Activated T-cell treated with anti-CD3 and anti-CD28 coated beads for 4 hours (primary cell): ENCODE measurements around the gene CAST.

Experiments
- DNase-seq: peaks from one replicate; pipeline ENCODE4 v3.0.0-alpha.2; 2020

CAST gene

DNA sequence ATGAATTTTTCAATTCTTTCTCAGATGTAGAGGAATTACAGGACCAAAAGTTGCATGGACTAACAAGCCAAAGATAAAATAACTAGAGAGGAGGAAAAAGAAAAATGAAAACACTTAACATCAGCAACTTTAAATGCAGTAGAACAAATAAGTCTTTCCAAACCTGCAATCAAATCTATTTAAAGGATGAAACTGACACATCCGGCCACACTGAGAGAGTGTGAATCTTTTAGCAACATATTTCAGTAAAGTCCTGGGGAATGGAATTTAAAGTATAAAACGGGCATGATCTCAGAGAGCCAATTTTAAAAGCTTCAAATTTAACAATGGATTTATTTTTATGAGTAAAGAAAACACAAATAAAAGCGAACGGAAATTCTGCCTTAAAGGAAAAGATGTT, 17.1 kb downstream of the CAST start:
- no peak for DNase-seq

DNA sequence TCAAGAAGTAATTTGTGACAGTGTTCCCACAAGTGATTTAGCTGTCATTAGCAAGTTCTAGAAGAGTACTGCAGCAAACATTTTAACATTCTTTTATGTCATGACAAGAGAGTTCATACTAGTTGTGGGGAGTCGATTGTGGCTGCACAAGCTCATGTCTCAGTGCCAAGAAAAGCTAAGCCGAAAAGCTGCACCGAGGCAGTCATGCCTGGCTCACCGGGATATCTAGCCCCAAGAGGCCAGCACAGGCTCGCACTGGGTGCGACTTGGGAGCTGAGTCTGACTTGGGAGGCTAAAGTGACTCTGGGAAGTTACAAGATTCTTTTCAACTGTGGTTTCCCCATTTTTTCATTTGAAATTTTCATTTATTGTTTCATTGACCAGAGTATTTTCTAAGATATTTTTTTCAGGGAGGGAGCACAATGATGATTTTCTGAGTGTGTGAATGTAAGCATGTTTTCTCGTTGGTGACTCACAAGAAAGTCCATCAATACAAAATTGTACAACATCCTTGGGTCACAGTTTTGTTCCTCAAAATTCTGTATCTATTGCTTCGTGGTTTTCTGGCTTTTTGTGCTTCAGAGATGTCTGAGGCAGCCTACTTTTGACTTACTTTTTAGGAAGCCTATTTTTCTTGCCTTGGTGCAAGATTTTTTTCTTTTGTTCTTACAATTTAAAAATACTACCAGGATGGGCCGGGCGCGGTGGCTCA, 18.7 kb downstream of the CAST start:
- DNase-seq: no peak

DNA sequence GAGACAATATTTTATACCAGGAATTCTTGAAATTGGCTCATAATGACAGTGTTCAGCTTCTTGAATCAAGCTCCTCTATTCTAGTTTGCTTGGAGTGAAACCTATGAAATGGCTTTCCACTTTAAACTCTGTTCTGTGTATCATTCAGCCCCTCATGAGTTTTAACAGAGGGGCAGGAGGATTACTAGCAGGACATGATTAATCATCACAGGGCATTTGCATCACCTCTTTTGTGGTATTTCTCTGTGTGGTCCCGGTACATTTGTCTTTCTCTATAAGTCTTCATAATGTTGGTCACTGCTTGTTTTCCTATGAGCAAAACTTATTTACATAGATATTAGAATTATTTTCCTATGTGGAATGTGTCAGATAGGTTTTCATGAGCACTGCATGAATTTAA, 21.2 kb downstream of the CAST start:
- no peak for DNase-seq

DNA sequence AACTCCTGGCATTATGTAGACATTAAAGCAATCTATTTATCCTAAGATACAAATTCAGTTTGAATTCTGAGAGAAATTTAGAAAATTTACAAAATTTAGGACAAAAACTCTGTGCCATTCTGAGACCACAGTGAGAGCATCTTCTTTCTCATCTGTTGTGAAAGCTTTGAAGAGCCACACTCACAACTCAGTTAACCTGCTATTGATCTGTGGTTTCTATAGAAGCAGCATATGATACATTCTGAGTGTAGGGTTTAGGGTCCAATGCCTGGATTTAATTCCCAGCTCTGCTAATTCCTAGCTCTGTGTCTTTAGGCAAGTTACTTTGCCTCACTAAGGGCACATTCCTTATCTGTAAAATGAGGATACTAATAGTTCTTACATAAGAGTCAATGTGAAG, 21.6 kb downstream of the CAST start:
- DNase-seq: no peak

DNA sequence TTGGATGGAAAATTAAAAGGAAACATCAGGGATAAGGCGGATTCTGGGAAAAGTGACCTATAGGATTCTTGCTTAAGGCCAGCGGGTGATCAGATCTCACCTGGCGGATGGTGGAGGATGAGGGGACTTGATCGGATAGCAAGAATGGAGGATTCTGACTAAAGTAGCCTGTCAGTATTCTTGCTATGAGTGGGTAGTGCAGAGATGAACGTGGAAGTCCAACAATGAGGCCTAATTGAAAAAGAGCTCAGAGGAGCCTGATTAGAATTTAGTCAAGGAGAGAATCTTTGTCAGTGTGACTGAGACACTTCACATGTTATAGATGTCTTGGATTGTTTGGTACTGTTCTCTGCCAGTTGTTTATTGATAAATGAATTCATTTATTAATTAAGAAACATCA, 24.9 kb downstream of the CAST start:
- no peak for DNase-seq

DNA sequence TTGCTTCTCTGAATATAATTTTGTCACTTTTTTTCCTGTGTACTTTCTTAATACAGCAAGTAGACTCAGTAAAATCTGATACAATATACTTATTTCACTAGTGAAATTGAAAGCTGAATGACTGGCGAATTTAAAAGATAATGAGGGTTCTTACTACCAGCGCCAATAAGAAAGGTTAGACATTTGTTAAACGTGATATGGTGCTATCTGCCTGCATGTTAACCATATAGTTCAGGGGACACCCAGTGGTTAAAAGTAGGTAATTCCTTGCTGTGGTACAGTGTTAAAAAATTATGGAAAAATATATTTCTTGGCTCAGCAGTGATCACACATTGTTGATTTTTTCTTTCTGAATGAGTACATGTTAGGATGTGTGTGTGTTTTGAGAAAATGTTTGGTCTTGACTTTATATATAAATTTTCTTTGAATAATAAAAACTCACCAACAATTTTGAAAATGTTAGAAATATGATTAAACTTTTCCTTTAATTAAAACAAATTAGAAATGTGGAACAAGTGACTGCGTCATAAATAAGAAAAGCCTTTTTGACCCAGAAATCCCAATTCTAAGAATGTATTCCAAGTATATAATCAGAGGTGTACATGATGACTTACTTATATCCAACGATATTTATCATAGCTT, 25.8 kb downstream of the CAST start:
- no peak for DNase-seq

DNA sequence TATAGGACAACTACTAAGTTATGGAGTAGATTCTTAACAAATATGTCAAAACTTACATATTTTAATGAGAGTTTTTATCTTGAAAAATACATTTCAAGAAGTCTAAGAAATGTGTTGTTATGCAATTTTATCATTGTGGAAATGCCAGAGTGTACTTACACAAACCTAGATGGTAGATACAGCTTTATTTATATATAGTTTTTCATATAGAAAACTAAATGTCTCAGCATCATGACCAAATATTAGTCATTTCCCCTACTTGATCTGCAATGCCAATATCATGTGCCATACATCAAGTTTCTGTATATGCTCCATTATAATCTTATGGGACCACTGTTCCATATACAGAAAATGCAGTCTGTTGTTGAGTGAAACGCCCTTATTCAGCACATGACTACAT, 28.7 kb downstream of the CAST start:
- no peak for DNase-seq

DNA sequence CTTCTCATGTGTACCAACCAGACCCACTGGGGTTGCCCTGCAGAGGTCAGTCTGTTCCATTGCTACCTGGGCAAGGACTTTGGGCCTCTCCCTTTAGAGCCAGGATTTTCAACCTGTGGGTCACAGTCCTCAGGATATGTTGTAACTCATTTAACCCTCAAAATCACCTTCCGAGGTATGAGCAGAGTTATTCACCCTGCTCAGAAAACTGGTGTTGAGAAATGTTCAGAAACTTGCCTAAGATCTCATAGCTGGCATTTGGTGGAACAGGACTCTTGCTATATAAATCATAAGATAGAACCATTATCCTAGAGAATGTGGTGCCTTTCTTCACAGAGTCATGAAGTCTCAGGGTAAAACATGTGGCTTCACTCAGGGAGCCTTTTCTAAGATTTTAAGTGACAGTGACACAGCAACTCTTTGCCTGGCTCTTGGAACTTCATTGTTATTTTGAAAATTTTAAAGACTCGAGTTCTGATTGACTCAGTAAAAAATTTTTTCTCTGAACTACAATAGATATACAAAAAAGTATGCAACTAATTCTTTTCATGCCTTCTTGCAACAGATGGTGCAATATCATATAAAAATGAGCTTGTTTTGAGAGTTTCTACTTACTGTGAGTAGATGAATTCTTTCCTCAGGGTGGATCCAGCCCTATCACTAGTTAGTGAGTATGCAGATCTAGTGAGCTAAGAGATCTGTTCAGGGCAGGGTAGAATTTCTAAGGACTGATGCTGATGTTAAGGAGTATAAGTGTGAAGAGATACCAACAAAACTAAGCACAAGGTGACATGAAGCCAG, 29.5 kb downstream of the CAST start:
- DNase-seq: no peak

DNA sequence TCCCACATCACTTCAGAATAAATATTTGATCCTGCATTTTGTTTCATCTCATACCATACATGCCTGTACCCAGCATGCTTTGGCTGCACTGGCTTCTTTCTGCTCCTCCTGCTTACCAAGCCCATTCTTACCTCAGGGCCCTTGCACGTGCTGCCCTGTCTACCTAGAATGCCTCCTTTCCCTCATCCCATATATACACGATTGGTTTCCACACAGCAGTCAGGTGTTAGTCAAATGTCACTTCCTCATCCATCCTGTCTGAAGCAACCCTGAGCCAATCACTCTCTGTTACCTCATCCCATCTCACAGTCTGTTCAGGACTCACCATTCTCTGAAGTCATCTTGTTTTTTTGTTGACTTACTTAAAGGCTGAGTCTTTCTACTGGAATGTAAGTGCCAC, 30.3 kb downstream of the CAST start:
- DNase-seq: no peak

DNA sequence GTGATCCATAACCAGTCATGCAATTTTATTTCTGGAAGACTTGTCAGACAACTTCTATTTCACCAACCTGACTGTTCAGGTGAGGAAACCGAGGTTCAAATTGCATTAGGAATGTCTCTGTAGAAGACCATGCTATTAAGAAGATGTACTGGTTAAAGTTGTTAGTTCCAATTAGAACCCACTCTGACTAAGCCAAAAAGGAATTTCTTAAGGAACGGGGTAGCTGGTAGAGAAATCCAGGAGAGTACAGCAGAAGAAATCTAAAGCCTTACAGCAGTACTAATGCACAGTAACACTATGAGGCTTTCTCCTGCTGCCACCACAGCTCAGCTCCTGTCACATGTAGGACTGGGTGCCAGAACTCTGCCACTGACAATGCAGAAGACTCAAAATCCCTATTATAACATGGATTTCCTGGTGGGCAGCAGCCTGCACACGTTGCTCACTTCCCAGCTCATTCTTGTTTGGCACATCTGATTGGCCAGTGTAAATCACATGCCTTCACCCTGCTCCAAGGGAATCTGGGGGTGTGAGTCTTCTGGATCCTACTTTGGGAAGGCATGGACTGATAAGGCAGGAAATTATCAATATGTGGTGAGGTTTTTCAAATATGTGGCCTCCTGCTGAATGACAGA, 37.1 kb downstream of the CAST start:
- no peak for DNase-seq

DNA sequence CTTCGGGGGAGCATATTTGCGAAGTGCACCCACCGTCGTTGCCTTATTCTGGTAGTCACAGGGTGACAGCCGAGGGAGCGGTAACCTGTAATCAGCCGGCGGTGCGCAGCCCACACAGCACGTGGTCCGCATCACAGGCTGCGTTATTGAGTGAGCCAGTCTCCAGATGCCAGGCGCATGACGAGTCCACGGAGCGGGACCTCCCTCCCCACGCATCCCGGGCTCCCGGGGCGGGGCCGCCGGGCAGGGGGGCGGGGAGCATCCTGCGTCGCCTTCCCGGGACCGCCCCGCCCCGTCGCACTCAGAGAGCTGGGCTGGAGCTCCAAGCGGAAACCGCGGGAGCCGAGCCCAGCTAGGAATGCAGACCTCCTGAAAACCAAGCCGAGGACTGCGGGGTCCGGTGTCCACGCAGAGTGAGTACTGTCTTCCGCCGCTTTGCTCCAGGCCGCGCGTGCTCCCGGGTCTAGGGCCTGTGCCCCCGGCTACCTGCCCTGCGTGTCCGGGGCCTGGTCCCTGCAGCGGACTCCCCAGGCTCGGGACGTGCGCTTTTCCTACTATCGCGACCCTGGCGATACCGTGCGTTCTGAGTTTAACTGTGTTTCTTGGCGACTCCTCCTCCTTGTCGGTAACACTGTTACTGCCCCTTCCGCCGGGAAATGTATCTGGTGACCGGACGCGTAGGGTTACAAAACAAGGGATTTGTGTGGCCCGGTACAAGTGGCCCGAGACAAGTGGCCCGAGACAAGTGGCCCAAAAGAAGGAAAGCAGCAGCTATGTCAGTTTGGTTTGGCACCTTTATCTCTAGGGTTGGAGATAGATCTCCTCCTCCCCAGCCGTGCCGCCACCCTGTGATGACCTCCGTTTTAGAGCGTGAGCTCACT, 40.6 kb downstream of the CAST start:
- DNase-seq: peak; percentile 75

DNA sequence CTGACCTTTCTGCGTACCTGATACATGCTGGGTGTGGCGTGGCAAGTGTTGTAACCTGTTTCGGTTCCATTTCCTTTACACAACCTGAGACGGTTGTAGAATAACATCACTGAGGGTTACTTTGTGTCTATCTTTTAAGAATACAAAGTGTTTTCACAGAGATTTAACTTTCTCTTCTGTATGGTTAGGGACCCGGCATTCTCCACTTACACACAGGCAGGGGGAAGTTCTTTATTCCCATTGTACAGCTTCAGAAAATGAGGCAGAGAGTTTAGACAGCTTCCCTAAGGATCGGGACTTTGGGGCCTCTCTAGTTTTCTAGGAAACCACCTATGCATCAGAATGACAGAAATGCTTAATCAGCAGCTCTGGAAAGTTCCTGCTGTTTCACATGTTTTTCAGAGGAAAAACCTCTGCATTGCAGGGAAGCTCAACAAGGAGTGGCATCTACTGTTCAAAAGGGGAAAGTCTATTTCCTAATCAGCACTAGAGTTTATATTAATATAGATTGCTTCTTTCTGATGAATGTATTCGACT, 41.3 kb downstream of the CAST start:
- DNase-seq: no peak

DNA sequence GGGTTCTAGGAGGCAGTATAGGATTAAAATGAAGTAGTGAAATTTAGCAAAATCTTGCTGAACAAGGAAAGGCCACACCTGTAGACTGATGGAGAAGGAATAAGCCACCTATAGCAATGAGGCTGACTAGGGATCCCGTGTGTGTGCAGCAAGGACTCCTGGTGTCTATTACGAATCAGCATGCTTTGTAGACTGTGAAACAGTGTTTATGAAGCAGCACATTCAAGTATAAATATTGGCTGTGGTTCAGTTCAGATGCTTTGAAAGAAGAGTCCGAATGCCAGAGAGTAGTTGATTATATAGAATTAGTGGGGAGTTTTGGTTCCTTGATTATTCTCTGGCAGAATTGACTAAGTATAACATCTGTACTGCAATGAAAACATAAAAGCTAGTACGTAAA, 41.8 kb downstream of the CAST start:
- no peak for DNase-seq

DNA sequence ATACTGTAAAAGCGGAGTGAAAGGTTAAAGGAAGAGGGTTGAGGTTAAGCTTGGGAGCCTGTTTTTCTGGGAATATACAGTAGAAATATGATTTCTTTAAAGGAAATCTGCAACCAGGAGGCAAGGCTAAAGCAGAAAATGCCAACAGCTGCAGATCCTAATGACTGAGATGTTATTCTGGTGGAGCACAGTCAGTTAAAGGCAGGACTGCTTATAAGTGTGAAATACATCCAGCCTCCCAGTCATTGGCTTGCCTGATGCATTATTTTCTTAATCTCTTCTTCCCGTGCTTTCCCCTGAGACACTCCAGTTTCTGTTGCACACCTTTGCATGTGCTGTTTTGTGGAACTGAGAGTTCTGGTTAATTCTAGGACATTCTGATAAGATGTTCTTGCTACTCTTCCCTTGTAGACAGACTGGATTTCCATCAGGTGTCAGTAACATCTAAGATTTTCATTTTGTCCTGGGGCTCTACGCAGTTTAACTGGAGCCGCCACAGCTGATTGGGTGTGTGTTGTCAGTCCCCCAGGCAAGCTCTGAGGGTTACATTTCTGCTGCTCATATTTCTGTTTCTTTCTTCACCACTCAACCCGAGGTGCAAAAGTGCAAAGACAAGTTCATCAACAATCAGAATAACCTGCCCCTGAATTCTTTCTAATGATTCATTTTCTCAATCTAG, 44.4 kb downstream of the CAST start:
- no peak for DNase-seq

DNA sequence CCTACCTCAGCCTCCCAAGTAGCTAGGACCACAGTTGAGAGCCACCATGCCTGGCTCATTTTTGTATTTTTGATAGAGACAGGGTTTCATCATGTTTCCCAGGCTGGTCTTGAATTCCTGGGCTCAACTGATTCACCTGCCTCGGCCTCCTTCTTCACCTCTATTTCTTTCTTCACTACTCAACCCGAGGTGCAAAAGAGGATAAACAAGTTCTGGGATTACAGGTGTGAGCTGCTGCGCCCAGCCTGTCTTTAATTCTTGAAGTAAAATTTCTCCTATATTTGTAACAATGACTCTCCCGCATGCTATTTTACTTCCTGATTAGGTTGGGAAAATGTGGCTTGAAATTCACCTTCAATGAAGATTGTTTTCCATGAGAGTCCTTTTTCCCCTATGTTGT, 46.4 kb downstream of the CAST start:
- no peak for DNase-seq

DNA sequence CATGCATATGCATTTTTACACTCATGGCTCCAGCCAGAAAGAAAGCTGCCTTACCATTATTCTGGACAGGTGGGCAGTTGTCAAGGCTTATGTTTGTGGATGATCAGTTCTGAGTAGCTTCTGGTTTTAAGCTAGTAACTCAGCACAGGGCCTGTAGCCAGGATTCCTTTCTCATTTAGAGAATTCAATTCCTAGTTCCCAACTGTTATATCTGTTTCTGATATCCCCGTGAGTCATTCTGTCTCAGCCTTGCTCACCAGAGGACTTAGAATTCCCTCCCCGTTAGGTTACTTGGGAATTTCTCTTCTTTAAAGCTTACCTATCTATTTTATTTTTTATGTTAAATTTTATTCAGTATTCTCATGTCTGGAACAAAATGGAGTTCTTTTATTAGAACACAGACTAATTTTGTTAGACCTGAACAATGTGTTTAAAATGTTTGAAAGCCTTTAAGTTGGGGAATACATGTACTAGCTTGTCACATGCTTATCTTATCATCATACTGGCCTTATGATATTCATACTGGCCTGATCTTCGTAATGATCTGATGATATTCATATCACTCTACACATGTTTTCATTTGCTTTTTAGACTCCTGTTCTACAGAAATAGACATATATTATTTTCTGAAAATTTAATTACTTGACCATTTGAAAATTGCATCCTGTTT, 47.1 kb downstream of the CAST start:
- DNase-seq: no peak

DNA sequence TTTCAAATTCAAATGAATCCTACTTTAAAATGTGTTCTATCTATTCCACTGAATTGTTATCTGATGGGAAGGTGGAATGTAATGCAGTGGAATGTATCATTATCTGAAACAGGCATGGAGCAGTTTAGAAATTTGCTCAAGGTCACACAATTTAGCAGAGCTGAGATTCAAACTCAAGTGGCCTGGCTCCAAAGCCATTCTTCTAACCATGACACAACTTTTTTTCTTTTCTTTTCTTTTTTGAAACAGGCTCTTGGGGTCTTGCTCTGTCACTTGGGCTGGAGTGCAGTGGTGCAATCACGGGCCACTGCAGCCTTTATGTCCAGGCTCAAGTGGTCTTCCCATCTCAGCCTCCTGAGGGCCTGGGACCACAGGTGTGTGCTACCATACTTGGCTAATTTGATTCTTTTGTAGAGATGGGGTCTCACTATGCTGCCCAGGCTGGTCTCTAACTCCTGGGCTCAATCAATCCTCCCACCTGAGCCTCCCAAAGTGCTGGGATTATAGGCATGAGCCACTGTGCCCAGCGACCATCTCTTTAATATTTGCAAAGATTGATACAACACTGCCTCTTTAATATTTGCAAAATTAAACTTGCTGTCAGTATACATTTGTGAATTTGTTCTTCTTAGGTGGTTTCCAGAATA, 50.0 kb downstream of the CAST start:
- no peak for DNase-seq

DNA sequence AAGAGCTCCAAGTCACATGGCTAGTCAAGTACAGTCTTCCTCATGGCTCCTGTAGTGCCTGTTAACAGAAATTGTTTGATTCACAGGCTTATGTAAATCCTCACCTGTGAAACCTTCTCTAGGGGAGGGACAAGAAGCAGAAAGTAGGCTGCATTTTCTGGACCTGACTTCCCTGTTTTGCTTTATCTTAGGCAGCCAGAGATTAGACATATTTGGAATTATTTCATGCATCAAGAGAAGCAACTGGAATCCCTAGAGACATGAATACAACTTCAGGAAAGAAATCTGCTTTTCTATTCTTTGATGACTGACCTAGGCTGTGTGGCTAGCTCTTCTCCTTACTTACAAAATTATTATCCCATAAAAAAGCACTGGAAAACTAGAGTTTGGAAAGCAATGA, 52.3 kb downstream of the CAST start:
- DNase-seq: no peak

DNA sequence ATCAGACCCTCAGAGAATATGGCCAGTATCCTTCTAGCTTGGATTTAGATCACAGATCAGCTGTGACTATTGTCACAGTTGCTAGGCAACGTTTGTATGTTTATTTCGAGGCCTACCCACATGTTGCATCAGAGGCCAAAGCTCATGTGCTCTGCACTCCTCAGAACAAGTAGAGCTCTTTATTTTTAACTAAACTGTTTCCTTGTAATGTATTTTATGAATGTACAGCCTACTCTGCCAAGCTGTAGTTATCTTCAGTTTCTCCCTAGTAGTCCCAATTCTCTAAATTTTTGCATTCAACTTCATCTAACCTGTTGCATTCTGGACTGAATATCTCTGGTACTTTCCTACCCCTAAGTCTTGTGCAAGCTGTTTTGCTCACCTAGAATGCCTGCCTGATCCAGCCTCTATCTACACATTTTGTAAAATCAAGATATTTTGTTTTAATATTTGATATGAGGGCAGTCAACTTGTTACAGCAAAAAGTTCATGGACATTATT, 52.8 kb downstream of the CAST start:
- DNase-seq: no peak

DNA sequence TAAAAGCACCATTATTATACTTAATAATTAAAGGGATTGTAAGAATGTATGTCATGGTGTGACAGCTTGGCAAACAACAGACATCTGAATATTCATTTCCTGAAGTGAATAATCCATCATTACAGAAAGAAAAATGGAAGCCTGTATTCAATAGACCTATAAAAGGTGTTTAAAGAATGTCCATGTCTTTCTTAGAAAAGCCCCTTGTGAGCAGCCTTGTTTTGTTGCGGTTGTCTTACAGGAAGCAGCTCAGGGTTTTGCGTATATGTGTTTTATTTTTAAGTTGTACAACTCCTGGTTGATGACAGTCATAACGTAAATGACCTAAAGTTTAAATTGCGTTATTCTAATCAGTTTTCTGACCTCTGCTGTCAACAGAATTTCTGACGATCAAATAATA, 53.8 kb downstream of the CAST start:
- no peak for DNase-seq
